Hematopoietic multipotent progenitor cell treated with erythropoietin and hydrocortisone succinate and interleukin-3 and kit ligand, for 15 days (in vitro differentiated cells): ENCODE measurements around the gene SYT8.

Source experiments
- DNase-seq: peaks from one replicate; pipeline ENCODE4 v3.0.0-alpha.2; 2015; ENCODE audit warnings: low spot score

Gene SYT8

DNA sequence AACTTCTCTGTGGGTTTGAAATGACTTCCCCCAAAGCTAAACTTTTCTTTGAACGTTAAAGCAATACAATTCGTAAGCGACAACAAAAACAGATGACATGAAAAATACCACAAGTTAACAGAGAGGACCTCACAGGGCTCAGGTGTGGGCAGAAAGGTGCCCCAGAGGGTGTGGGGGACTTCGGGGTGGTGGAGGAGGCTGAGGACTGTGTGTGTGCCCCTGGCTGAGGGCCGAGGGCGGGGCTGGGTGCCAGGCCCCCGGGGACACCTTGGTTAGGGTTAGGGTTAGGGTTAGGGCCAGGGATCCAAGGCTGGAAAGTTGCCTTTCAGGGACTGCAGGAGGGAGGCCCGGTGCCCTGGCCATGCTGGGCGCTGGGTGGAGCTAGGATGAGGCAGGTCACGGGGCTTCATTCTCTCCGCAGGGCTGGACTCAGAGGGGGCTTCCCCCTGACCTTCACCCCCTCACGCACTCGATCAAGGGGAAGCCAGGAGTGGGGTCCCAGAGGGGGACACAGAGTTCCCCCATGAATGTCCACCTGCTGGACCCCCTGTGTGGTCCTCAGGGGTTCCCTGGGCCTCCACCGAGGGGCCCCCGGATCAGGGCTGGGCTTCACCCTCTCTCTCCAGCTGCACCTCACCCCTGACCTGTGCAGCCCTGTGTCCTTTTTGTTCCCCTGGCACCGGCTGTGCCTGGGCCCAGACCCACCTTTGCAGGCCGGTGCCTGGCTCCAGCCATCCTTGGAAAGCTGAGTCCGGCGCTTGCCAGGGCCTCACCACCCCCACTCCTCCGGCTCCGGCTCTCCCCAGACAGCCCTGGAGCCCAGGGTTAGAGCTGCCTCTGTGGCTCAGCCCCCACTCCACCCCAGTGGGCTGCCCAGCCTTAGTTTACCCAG lies 11.0 kb downstream of the SYT8 start:
- peak; percentile 41 for DNase-seq

DNA sequence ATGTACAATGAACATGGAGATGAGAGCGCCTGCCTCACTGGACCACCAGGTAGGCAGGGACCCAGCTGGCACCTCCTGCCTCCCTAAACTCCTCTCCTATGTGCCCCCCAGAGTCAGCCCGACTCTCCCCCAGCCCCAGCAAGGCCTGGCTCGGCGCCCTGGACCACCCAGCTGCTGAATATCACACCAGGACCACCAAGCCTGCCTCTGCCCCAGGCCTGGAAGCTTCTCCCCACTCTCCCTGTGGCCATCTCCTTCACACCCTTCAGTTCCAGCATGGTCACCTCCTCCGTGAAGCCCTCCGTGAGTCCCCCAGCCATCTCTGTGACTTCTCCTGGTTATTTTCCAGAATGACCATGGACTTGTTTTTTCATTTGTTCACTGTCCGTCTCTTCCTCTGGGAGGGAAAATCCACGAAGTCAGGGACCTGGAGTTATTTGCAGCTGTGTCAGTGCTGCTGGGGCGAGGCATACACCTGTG lies 11.7 kb downstream of the SYT8 start:
- DNase-seq = no peak

DNA sequence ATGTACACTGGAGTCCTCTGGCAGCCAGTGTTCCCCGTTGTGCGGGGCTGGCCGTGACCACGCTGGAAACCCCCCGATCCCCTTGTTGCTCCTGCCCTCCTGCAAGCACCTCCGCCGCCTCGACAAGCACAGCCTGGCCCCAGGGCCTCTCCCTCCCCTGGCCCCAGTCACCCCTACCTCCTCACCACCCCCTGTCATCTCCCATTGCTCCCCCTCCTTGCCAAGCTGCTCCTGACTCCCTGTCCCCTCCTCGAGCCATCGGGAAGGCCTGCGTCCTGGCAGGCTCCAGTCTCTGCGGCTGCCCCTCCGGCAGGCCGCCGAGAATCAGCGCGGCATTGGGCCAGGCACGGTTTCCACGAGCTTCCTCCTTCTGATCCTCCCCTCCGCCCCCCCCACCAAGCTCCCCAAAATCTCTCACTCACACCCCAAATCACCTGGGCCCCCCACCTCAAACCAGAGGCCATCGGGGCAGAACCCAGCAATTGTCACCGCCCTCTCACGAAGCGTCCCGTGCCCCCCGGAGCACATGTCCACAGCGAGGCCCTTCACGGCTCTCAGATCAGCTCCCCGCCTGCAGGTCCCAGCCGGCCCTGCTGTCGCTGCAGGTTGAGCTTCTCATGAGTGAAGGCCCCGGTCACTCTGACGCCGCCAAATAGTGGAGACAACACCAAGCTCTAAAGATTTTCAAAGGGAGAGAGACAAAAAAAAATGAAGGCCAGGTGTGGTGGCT lies 12.4 kb downstream of the SYT8 start:
- DNase-seq = no peak

- no peak for DNase-seq
These were observed 13.3 kb downstream of the SYT8 start for GRCh38 chr11:1847926-1848639.

DNA sequence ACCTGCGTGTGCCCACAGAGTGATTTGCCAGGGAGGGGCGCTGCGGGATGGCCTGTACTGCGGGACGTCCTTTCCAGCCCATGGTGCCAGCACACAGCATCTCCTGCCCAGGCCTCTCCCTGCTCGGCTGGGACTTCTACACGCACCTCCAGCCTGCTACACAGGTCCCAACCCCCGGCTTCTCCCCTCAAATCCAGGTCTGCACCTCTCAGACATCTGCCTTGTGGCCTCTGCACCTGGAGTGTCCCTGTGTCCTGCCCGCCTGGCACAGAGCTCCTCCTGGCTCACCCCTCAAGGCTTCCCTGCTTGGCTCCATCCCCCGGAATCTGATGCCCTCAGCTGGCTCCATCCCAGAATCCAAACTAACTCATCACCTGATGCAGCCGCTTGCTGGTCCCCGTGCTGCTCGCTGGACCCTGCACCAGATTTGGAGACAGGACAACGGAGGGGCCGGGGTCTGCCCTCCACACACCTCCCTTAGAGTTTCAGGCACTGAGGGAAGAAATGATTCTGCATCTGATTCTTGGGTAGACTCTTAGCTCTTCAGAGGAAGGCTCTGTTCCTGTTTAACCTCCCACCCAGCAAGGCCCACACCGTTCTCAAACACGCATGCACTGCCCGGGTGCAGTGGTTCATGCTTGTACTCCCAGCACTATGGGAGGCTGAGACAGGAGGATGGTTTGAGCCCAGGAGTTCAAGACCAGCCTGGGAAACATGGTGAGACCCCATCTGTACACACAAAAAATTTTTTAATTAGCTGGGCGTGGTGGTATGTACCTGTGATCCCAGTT lies 14.0 kb downstream of the SYT8 start:
- no peak for DNase-seq

- no peak for DNase-seq
These were observed 16.8 kb downstream of the SYT8 start for GRCh38 chr11:1851468-1852180.

- no peak for DNase-seq
These were observed 17.6 kb downstream of the SYT8 start for GRCh38 chr11:1852271-1852876.

- DNase-seq = no peak
These were observed 18.1 kb downstream of the SYT8 start, which contains the start of gene LSP1 for GRCh38 chr11:1852877-1853276. Gene LSP1 (plus strand): TSS chr11:1853084. CDS start chr11:1853145, 61 bp downstream.

GRCh38 chr11:1853376-1854131 lies 18.8 kb downstream of the SYT8 start:
- no peak for DNase-seq

DNA sequence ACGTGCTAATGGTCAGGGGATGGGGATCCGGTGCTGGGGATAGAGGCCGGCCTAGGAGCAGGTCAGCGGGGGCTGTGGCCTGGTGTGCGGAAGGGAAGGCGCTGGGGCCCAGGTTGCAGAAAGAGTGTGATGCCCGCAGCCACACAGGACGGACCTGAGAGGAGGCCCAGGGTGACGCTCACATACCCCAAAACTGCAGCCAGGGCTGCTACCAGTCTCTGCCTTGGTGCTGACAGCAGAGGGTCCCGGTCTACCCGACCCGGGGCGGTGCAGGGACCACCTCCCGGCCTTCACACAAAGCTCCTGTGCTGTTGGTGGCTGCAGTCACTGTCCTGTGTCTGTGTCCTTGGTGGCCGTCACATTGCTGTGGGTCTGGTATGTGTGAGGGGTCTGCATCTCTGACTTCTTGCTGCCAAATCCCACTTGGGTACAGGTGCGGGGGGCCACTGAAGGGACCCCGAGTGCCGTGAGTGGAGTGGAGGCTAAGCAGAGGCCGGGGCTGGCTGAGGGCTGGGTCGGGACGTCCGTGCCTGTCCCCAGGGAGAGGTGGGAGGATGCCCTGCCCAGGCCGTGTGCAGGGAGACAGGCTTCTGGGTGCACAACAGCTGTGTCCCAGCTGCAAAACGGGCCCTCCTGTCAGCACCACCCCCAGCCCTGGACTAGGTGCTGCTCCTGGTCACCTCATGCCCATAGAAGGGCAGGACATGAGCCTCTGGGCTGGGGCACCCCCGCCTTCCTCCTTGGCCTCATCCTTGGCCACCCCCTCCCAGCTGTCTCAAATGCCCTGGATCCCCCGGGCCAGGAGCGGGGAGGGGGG lies 19.6 kb downstream of the SYT8 start:
- no peak for DNase-seq

- DNase-seq = no peak
These were observed 20.4 kb downstream of the SYT8 start for GRCh38 chr11:1854949-1855885.

- no peak for DNase-seq
These were observed 21.1 kb downstream of the SYT8 start for GRCh38 chr11:1855886-1856265.

DNA sequence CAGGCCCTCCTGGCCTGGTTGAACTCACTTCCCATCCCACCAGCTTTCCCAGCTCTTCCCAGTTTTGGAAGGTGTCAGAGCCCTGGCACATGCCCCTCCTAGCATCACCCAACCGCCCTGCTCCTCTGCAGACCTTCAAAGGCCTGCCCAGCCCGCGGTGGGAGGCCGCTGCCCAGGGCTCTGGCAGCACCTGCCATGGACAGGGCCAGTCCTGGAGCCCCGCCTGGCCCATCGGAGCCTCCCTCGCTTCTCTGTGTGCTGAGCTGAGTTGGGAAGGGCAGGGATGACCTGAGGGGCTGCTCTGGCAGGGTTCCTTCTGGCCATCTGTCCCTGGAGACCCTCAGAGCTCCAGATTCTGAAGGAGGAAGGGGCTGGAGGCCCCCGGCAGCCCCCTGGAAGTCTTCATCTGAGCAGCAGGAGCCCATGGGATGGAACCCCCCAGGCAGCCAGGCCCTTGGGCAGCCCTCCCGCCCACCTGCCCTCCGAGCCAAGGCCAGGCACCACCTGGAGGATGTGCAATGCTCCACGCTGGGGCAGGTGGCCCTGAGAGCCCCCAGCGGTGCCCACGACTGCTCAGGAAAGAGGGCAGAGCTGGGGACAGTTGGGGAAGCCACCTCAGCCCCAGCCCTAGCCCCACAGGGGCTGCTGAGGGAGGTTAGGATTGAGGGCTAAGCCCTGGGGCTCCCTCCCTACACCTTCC lies 21.7 kb downstream of the SYT8 start:
- no peak for DNase-seq

DNA sequence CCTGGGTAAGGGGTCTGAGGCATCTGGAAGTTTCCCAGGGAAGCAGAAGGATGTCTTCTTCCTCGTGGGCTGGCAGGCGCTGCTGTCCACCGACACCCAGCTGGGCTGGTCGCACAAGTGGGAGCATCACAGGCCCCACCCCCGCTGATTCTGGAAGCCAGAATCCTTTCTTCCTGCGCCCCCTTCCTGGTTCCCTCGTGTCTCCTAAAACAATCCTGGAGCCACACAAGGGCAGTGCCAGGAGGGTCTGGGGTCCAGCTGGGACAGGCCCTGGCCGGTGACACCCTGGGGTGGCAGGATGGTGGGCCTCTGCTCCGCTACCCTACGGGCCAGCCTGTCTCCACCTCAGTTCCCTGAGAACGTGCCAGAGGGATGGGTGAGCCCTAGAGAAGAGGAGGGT lies 22.3 kb downstream of the SYT8 start:
- no peak for DNase-seq

- no peak for DNase-seq
These were observed 23.4 kb downstream of the SYT8 start for GRCh38 chr11:1858154-1858553.

GRCh38 chr11:1858576-1858975 lies 23.8 kb downstream of the SYT8 start:
- DNase-seq = no peak

- no peak for DNase-seq
These were observed 24.2 kb downstream of the SYT8 start for GRCh38 chr11:1859004-1859403.
